PC-9 (cell line): ENCODE results near the gene KRTAP10-1. TPM values are rescaled to one million over a fixed set of nuclear protein-coding genes. Genes with fewer than 3 reads are reported as not detected.

Source experiments
- BruUV-seq: library from RNA; stranded (reverse); fragments of 400-500 nt; replicated peaks from 2 replicates; lab custom pipeline; 2021; lab: Mats Ljungman, UMichigan
- CTCF ChIA-PET: fragments of 300-600 bp; sonication (Branson Sonifier 250); formaldehyde crosslinking; loops from one replicate; lab custom pipeline; 2022; ENCODE audit warnings: antibody characterized with exemption; lab: Charles Lee
- POLR2A ChIA-PET: fragments of 300-600 bp; sonication (Branson Sonifier 250); formaldehyde crosslinking; loops from one replicate; lab custom pipeline; 2022; ENCODE audit warnings: antibody characterized with exemption; ENCODE audit not compliant: unreplicated experiment; lab: Charles Lee
- DNase-seq, 2 experiments: peaks; one replicate each; pipeline versions ENCODE4 v3.0.0 to v3.0.0-alpha.2; 2015 to 2022; ENCODE audit warnings: mixed read lengths in 1 of 2
- H2AFZ ChIP-seq: fragments of 200-600 bp; sonication (generic); 2 replicates; pipeline ENCODE4 v1.8.1; 2017; ENCODE audit warnings: antibody characterized with exemption
- H3F3A ChIP-seq: fragments of 200-600 bp; sonication (generic); 2 replicates; pipeline ENCODE4 v1.8.1; 2017; ENCODE audit warnings: antibody characterized with exemption, mild to moderate bottlenecking, low read depth; ENCODE audit not compliant: insufficient read depth
- H3K27ac ChIP-seq: fragments of 200-600 bp; sonication (generic); 2 replicates; pipeline ENCODE4 v1.6.1; 2016; ENCODE audit warnings: mixed run types
- H3K27me3 ChIP-seq: fragments of 200-600 bp; sonication (generic); 2 replicates; pipeline ENCODE4 v1.6.1; 2016; ENCODE audit warnings: low read depth, mixed run types; ENCODE audit not compliant: insufficient read depth
- H3K36me3 ChIP-seq: fragments of 200-600 bp; sonication (generic); 2 replicates; pipeline ENCODE4 v1.6.1; 2016; ENCODE audit warnings: low read depth, mixed run types
- H3K4me1 ChIP-seq: fragments of 200-600 bp; sonication (generic); replicated peaks from 2 replicates; pipeline ENCODE4 v1.6.1; 2016; ENCODE audit warnings: mixed run types; ENCODE audit not compliant: insufficient read depth
- H3K4me2 ChIP-seq: fragments of 200-600 bp; sonication (generic); 2 replicates; pipeline ENCODE4 v1.6.1; 2017; ENCODE audit warnings: mixed run types
- H3K4me3 ChIP-seq: fragments of 200-600 bp; sonication (generic); 2 replicates; pipeline ENCODE4 v1.6.1; 2016; ENCODE audit warnings: mixed run types
- H3K79me2 ChIP-seq: fragments of 200-600 bp; sonication (generic); 2 replicates; pipeline ENCODE4 v1.6.1; 2017; ENCODE audit warnings: low read depth, mixed run types
- H3K9me2 ChIP-seq: fragments of 200-600 bp; sonication (generic); 2 replicates; pipeline ENCODE4 v1.8.1; 2017; ENCODE audit warnings: mild to moderate bottlenecking; ENCODE audit not compliant: insufficient read depth
- H3K9me3 ChIP-seq: fragments of 200-600 bp; sonication (generic); 2 replicates; pipeline ENCODE4 v1.8.1; 2016; ENCODE audit warnings: low read depth; ENCODE audit not compliant: insufficient read depth
- H4K20me1 ChIP-seq: fragments of 200-600 bp; sonication (generic); 2 replicates; pipeline ENCODE4 v1.8.1; 2017; ENCODE audit not compliant: insufficient read depth
- CTCF ChIP-seq: fragments of 200-600 bp; sonication (generic); conservative IDR thresholded peaks from 2 replicates; pipeline ENCODE4 v1.6.1; 2017; ENCODE audit warnings: mixed run types, antibody characterized with exemption, mild to moderate bottlenecking, moderate library complexity
- EZH2 ChIP-seq: fragments of 200-600 bp; sonication (generic); IDR thresholded peaks from 2 replicates; pipeline ENCODE4 v1.8.0; 2017; ENCODE audit warnings: antibody characterized with exemption, low read depth
- intact Hi-C: fragments of 100-400 bp; cut with micrococcal nuclease; formaldehyde crosslinking; loops from one replicate; pipeline ENCODE4 v1.10.0; 2022; ENCODE audit not compliant: unreplicated experiment
- total RNA-seq: library from RNA; stranded (reverse); gene quantifications from 2 replicates; pipeline ENCODE4 v1.2.3, GENCODE V29; 2021

The KRTAP10-1 gene
- total RNA-seq, 1 experiment from 2014 or later, result not detected

DNA sequence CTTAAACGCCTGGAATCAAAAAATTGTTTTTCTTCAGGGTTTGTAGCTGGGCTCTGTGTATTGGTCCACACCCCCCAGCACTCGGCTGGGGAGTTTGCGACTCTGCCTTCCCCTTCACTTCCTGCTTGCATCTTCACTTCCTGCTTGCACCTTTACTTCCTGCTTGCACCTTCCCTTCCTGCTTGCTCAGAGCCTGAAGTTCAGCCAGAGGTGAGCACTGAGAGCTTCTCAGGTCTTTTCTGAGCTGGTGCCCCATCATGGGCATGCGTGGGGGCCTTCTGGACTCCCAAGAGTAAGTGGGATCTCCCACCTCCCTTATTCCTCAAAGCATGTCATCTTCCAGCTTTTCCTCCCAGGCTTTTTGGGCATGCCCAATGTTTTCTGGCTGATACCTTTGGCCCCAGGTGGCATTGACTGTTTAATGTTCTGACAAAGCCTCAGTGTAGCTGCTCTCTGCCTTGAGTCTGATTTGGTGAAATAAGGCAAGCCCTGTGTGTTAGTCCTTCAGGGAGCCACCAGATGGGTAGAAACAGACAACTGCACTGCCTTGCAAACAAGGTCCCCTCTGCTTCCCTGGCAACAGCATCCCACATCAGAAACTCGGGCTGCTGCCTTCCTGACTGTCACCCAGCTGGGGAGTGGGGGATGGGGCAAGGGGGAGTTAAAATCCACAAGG is 7.8 kb upstream of the KRTAP10-1 start:
- Histone ChIP-seq H3K4me1 (no peaks in the 10 kb centered on the region), H3K9me2 (no peaks in the 10 kb centered on the region), H3K4me3 (no peak overlapping the region), H3K9me3 (peaks cover 2% of the 10 kb centered on the region; the same call in 1 of the 2 replicates), H3K36me3 (no peaks in the 10 kb centered on the region), H3F3A (no peaks in the 10 kb centered on the region), H3K4me2 (no peak overlapping the region), H4K20me1 (no peaks in the 10 kb centered on the region), H3K27ac (no peak overlapping the region), H3K27me3 (peaks cover 46% of the 10 kb centered on the region), H2AFZ (no peak overlapping the region), H3K79me2 (no peaks in the 10 kb centered on the region)
- intact Hi-C loops, result no loop called here
- BruUV-seq, result no TSS peak
- DNase-seq, result no peak
- ChIA-PET CTCF (no interaction called here), POLR2A (no interaction called here)
- TF ChIP-seq EZH2 (no peak), CTCF (no peak)

DNA sequence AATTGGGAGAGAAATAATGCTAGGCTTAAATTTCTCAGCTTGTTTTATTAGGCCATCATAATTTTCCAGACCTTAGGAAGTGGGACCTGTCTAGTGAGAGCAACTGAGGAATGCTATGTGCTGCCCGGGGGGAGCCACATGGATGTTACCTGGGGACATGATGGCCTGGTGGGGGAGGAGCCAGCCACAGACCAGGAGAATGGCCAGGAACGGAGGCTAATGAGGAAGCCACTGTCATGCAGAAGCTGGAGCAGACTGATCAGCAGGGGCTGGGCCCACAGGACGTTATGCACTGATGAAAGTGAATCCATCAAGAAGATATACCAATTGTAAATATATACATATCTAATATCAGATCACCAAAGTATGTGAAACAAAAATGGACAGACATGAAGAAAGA is 4.6 kb upstream of the KRTAP10-1 start:
- DNase-seq, result no peak
- H3K79me2 ChIP-seq, result no peaks in the 10 kb centered on the region
- ChIA-PET POLR2A (no interaction called here), CTCF (no interaction called here)
- H3K36me3 ChIP-seq, result no peaks in the 10 kb centered on the region
- no peak overlapping the region for H3K4me3 ChIP-seq
- no peak for TF ChIP-seq EZH2
- TF ChIP-seq CTCF, result no peak
- H3K9me2 ChIP-seq, result no peaks in the 10 kb centered on the region
- H4K20me1 ChIP-seq, result no peaks in the 10 kb centered on the region
- peaks cover 3% of the 10 kb centered on the region; the same call in 1 of the 2 replicates for H3K9me3 ChIP-seq
- peaks cover 46% of the 10 kb centered on the region for H3K27me3 ChIP-seq
- H3F3A ChIP-seq, result no peaks in the 10 kb centered on the region
- no peaks in the 10 kb centered on the region for H3K4me1 ChIP-seq
- no peak overlapping the region for H3K4me2 ChIP-seq
- H3K27ac ChIP-seq, result no peak overlapping the region
- no peak overlapping the region for H2AFZ ChIP-seq
- intact Hi-C loops, result no loop called here
- no TSS peak for BruUV-seq

GRCh38 chr21:44542716-44543115 is 2.7 kb upstream of the KRTAP10-1 start:
- intact Hi-C loops, result no loop called here
- Histone ChIP-seq H3K36me3 (no peaks in the 10 kb centered on the region), H2AFZ (no peak overlapping the region), H3K79me2 (no peaks in the 10 kb centered on the region), H3K9me2 (no peaks in the 10 kb centered on the region), H4K20me1 (no peaks in the 10 kb centered on the region), H3K4me3 (no peak overlapping the region), H3K27me3 (peaks cover 40% of the 10 kb centered on the region), H3K27ac (no peak overlapping the region), H3F3A (no peaks in the 10 kb centered on the region), H3K4me2 (no peak overlapping the region), H3K4me1 (no peaks in the 10 kb centered on the region), H3K9me3 (peaks cover 3% of the 10 kb centered on the region; the same call in 1 of the 2 replicates)
- BruUV-seq, result no TSS peak
- CTCF ChIA-PET, result no interaction called here
- DNase-seq, result no peak
- TF ChIP-seq CTCF (no peak), EZH2 (no peak)
- POLR2A ChIA-PET, result no interaction called here
